NOMO-1 treated with DMSO at 0.1 percent for 48 hours (cell line): ENCODE results near the gene TMEM132A.

ENCODE experiments used
- DNase-seq: peaks from one replicate; lab custom pipeline; 2025; ENCODE audit not compliant: unreplicated experiment; lab: John Stamatoyannopoulos, UW

The TMEM132A gene

DNA sequence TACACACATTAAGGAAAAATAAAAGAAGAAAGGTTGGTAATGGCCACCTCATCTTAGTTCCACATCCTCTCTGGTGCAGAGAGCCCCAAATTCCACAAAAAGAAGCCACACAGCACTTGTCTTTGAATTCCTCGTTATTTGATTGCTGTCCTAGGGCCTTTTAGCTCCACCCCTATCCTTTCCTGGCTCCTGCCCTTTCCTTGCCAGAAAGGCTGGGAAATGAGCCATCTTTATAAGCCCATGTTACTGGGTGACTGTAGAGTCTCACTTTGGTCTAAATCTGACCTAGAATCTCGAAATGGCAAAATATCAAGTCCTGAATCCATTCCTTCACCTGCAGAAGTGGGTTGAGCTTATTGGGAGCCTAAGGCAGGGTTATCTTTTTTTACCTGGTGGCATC, 4.3 kb upstream of the TMEM132A start:
- DNase-seq = no peak

DNA sequence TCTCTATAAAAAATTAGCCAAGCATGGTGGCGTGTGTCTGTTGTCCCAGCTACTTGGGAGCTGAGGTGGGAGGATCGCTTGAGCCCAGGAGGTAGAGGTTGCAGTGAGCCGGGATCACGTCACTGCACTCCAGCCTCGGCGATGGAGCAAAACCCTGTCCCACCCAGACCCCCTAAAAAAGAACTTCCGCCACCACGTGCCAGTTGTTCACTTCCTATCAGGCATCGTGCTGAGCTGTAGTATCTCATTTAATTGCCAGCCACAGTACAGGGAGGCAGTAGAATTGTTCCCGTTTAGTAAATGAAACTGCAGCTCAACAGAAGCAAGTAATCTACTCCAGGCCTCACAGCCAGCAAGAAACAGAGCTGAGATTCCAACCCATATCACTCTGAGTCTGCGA, 3.0 kb upstream of the TMEM132A start:
- DNase-seq = no peak

DNA sequence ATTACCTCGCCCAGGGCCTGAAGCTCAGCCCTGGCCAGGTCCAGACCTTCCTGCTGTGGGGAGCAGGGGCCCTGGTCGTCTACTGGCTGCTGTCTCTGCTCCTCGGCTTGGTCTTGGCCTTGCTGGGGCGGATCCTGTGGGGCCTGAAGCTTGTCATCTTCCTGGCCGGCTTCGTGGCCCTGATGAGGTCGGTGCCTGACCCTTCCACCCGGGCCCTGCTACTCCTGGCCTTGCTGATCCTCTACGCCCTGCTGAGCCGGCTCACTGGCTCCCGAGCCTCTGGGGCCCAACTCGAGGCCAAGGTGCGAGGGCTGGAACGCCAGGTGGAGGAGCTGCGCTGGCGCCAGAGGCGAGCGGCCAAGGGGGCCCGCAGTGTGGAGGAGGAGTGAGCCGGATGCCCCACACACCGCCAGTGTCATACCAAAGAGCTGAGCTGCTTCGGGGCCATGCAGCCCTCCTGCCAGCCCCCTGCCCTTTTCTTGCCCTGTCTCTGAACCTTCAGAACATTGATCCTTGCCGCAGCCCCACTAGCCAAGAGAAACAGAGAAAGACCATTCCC, 2.4 kb upstream of the TMEM132A start:
- no peak for DNase-seq

DNA sequence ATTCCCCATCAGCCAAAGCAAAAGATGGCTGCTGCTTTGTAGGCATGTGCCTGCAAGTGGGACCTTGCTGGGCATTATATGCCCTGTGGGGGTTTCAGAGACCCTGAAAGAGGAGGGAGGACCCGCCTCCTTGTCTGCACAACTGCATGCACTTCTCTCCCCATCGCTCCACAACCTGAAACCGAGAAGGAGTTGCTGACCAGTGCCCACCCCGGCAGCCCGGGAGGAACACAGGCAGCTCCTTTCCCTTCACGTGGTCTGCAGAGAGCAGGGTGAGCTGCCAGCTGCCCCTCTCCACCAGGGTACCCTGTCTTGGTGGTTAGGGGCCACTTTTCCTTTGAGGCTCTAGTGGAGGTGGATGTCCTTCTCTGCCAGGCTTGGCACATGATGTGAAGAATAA, 1.4 kb upstream of the TMEM132A start:
- DNase-seq = no peak

DNA sequence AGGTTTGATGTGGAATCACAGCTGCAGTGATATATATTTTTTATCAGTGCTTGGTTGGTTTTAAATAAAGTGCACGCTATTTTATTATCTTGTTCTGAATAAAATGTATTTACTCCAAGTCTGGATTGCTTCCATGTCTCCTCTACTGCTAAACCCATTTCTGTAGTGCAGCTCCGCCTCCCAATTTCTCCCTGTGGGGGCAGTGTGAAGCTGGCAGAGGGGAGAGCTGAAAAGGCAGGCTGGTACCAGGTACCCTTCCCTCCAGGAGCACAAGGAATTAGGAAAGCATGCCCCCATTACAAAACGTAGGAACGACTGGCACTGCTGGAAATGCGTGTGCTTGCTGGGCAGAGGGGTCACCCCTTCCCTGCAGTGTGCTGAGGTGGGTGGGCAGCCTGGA, 934 bp upstream of the TMEM132A start:
- no peak for DNase-seq

DNA sequence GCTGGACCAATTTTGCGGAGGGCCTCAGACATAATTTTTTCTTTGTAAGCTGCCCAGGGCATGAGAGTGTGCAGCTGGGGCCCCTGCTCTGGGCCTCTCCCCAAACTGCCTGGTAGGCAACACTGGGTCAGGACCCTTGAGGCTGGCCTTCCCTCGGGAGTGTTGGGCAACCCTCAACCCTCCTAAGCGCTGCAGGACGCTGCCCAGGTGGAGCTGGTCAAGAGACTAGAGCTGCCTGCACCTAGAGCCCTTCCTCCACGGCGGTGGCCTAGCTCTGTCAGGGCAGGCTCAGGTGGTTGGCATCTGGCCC, 505 bp upstream of the TMEM132A start:
- no peak for DNase-seq

DNA sequence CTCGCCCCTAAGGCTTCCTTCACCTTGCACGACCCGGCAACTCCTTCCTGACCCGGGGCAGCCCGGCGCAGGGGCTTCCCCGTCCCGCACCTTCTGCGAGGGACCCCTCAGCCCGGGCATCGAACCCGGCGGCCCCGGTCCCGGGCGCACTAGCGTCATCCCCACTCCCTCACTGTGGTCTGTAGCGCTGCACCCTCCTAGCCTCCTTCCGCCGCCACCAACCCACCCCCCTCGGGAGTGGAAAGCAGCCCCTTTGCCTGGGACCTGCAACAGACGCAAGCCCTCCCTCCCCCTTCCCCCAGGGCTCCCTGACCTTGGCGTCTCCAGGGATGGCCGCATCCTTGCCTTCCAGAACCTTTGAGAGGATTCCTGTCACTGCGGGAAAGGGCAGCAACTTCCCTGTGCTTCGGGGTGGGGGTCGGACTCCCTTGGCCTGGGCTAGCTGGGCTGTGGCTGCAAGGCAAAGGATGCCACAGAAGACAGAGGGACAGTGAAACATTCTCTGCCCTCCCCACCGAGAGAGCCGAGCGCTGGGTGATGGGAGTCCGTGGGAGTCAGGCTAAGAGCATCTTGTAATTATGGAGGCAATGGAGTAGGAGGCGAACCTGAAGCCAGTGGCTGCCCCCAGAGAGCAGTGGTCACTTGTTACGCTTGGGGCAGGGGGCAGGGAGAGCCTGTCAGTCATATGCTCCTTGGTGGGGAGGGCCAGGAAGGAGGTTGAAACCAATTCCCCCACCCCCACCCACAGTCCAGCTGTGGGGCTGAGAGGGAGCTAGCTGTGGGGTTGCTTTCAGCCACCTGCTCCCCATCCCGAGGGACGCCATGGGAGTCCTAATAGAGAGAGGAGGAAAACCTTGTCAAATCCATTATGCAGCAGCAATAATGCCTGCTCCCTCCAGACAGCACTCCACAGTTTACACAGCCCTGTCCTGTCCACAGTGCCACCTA, 920 bp downstream of the TMEM132A start:
- DNase-seq = no peak

DNA sequence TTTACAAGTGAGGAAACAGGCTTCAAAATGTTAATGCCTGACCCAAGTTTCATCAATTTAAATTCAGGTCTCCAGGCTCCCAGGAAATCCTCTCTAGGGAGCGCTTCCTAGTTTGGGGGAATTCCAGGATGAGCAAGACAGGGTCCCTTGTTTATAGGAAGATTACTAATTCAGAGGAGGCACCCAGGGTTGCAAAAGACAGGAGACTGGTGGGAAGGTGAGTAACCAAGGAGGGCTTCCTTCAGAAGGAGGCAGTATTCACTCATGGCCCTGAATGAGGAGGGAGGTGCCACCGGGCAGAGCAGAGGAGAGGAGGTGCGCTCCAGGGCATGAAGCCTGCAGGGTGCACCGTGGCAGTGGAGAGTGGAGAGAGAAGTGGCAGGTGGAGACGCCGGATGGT, 1.6 kb downstream of the TMEM132A start:
- DNase-seq = no peak

DNA sequence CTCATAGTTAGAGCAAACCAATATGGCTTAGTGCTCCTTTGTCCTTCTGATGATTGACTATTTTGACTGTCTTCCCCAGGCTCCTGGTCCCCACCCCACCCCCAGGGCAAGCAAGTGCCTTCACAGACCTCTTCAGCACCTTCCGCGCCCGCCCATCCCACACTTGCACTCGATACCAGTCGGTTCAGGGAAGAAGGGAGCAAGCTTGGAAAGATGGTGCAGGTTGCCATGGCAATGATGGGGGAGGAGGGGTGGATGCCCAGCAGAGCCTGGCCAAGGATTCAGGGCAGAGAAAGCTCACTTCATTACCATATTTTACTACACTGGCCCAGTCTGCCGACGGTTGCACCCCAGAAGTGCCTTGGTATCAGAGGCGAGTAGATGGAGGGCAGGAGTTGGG, 2.2 kb downstream of the TMEM132A start:
- no peak for DNase-seq

DNA sequence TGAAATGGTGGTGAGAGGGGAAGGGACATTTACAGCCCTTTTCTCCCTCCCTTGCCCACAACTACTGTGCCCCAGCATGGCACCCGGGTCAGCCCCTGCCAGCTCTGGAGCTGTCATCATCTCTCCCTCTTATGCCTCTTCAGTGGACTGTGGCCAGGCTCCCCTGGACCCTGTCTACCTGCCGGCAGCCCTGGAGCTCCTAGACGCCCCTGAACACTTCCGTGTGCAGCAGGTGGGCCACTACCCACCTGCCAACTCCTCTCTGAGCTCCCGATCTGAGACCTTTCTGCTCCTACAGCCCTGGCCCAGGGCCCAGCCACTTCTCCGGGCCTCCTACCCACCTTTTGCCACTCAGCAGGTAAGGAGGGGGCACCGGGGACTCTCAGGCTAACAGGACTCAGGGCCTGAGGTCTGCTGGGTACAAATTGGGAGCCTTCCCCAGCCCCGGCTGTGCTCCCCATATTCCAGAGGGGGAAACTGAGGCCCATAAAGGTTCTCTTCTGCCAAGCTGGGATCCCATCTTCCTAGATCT, 2.9 kb downstream of the TMEM132A start:
- no peak for DNase-seq

DNA sequence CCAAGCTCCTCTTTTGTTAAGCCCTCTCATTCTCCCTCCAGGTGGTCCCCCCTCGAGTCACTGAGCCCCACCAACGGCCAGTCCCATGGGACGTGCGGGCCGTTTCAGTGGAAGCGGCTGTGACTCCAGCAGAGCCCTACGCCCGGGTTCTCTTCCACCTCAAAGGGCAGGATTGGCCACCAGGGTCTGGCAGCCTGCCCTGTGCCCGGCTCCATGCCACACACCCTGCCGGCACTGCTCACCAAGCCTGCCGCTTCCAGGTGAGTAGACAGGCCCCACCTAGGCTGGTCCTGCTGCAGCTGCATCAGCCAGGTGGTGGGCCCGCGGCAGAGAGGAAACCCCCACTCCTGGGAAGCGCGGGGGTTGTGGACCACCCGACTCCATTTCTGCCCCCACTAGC, 3.3 kb downstream of the TMEM132A start:
- no peak for DNase-seq

DNA sequence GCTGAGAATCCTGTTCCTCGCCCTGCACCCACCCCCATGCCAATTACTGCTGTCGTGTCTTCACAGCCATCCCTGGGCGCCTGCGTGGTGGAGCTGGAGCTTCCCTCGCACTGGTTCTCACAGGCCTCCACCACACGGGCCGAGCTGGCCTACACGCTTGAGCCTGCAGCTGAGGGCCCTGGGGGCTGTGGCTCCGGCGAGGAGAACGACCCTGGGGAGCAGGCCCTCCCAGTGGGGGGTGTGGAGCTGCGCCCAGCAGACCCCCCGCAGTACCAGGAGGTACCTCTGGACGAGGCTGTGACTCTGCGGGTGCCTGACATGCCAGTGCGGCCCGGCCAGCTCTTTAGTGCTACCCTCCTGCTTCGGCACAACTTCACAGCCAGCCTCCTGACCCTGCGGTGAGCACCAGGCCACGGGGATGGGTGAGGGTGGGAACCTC, 4.3 kb downstream of the TMEM132A start:
- no peak for DNase-seq

DNA sequence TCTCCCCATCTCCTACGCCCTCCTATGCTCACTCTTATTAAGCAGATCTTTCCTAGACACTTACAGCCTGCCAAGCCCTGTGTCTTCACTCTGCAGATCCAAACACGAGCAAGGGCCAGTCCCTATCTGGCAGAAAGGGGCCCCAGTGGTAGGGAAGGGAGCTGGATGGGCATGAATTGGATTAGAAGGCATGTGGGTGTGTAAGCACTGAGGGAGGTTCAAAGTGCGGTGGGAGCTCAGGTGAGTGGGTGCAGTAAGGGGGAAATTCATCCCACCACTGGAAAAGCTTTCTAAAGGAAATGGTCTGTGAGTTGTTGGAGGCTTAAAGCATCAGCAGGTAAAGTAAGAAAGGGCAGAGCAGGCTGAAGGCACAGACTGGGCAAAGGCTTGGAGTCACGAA, 5.5 kb downstream of the TMEM132A start:
- no peak for DNase-seq

DNA sequence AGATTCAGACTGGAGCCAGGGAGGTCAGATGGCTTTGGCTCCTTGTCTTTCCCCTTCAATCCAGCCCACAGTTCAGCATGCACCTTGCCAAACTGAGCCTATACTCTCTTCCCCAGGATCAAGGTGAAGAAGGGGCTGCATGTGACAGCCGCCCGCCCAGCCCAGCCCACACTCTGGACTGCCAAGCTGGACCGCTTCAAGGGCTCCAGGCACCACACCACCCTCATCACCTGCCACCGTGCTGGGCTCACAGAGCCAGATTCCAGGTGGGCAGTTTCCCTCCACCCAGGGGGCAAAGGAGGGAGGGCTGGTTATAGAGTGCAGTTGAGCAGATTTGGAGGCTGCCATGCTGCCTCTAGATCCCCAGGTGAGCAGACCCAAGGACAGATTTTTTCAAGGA, 6.1 kb downstream of the TMEM132A start:
- DNase-seq = no peak

DNA sequence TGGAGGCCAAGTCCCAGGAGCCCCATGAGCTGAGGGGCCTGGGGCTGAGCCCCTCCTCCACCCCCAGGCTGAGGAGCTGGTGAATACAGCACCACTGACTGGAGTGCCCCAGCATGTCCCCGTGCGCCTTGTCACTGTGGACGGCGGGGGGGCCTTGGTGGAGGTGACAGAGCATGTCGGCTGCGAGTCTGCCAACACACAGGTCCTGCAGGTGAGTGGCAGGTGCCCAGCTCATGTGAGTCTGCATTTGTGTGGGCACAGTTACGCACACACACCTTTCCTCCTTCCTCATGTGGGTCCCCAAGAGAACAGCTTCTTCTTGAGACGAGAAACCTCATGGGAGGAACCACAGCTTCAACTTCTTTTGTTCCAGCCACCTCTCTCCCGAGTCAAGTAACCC, 7.7 kb downstream of the TMEM132A start:
- no peak for DNase-seq

DNA sequence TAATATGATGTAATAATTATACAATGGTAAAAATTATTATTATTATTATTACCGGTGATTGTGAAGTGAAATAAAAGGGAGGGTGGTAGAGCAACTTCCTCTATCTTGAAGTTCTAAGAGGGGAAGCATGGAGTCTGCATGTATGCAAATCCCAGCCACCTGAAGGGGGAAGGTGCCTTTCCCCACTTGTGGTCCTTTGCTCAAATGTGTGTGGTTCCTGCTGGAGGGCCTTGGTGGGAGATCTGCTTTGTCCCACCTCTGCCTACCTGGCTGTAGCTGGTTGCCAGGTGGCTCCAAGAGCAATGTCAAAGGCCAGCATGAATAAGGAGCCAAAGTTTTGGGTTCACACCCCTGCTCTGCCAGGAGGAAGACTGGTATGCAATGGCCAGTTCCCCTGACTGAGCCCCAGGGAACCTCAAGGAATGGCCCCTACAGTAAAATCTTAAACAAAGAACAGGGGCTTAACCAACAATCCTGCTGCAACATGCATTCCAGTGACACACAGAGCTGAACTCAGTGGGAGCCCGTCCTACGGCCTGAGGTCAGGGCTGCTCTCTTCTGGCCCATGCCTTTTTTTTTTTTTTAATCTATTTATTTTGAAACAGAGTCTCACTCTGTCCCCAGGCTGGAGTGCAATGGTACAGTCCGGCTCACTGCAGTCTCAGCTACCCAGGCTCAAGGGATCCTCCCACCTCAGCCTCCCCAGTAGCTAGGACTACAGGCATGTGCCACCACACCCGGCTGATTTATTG, 8.5 kb downstream of the TMEM132A start:
- no peak for DNase-seq

DNA sequence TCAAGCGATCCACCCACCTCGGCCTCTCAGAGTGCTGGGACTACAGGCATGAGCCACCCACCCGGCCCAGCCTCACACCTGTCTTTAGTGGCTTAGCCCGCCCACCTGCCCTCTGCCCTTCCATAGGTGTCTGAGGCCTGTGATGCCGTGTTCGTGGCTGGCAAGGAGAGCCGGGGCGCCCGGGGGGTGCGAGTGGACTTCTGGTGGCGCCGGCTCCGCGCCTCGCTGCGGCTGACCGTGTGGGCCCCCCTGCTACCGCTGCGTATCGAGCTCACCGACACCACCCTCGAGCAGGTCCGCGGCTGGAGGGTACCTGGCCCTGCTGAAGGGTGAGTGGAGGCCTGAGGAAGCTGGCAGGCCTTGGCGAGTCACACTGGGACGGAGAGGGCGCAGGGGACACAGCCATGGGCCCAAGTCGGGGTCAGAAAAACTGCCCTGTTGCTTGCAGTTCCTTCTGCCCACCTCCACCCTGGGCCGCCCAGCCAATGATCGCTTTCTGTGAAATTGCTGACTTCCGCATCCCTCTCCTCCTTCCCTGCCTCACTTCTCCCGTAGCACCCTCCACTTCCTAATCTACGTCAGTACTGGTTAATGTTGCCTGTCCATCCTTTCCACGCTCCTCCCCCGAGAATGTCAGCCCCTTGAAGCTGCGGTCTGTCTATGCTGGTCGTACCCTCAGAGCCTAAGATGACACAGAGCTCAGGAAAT, 9.3 kb downstream of the TMEM132A start:
- no peak for DNase-seq

DNA sequence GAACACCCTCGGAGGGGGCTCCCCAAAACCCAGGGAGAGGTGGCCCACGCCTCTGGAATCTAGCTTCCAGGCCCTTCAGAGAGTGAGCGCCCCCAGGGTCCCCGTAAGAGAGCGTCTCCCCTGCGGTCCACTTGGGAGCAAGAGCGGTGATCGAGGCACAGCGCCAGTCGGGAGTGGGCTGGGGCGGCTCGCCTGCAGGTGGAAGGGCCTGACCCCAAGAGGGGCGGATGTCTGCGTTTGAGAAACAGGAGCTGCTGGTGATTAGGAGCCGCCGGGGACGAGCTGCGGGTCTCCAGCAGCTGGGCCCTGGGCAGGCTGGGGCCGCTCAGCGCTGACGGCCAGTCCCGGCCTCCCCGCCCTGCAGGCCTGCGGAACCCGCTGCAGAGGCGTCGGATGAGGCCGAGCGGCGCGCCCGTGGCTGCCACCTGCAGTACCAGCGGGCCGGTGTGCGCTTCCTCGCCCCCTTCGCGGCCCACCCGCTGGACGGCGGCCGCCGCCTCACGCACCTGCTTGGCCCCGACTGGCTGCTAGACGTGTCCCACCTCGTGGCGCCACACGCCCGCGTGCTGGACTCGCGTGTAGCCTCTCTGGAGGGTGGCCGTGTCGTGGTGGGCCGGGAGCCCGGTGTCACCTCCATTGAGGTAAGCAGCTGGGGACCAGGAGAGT, 10.0 kb downstream of the TMEM132A start:
- no peak for DNase-seq

DNA sequence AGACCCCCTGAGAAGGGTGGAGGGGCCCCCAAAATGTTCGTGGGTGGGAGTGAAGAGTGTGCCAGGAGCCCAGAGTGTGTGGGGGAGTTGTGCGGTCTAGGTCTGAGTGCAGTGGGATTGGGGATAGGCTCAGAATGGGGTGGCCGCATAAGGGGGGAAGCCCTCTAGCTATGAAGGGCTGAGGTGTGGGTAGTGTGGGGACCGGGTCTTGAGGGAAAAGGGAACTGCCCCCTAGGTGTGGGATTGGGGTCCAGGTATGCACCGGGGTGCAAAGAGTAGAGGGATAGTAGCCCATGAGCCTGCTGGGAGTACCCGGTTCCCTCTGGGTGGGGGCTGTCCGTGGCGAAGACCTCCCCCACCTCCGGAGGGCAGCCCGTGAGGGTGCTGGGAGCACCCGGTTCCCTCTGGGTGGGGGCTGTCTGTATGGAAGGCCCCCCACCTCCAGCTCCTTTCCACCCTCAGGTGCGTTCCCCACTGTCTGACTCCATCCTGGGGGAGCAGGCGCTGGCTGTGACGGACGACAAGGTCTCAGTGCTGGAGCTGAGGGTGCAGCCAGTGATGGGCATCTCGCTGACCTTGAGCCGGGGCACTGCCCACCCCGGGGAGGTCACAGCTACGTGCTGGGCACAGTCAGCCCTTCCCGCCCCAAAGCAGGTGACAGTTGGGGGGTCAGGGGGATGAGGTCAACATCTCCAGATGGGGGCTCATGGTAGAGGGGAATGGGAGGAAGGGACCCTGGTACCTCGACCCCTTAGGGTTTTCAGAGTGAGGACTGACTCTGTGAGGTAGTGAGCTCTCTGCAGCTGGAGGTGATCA, 10.7 kb downstream of the TMEM132A start:
- no peak for DNase-seq
